DOHH2 (cell line): Measurements from ENCODE around the gene PCSK5.
"Not testable (repeated sequence)": the region's sequence is repeated elsewhere in the genome, so short reads cannot be mapped to it uniquely, and the experiment has no call there.

Experiments
- H3F3A ChIP-seq: fragments of 200-600 bp; sonication (generic), shearing (Covaris generic); 2 replicates; pipeline ENCODE4 v1.6.0; 2016; ENCODE audit warnings: antibody characterized with exemption, mild to moderate bottlenecking; ENCODE audit not compliant: control insufficient read depth, insufficient read depth
- H3K27ac ChIP-seq: fragments of 200-600 bp; sonication (generic); 2 replicates; pipeline ENCODE4 v1.5.1; 2014; ENCODE audit warnings: low read depth, mild to moderate bottlenecking, low read length, moderate library complexity
- H3K27me3 ChIP-seq: fragments of 200-600 bp; sonication (generic); 2 replicates; pipeline ENCODE4 v1.6.1; 2014; ENCODE audit warnings: mild to moderate bottlenecking, low read length, mixed read lengths; ENCODE audit not compliant: control insufficient read depth
- H3K36me3 ChIP-seq: fragments of 200-600 bp; sonication (generic); 2 replicates; pipeline ENCODE4 v1.6.1; 2014; ENCODE audit warnings: mild to moderate bottlenecking, low read length, moderate library complexity, mixed read lengths; ENCODE audit not compliant: control insufficient read depth
- H3K4me1 ChIP-seq: fragments of 200-600 bp; sonication (generic); 2 replicates; pipeline ENCODE4 v1.6.1; 2014; ENCODE audit warnings: mild to moderate bottlenecking, low read length, mixed read lengths; ENCODE audit not compliant: control insufficient read depth
- H3K4me2 ChIP-seq: fragments of 200-600 bp; sonication (generic); 2 replicates; pipeline ENCODE4 v1.6.0; 2014; ENCODE audit warnings: mild to moderate bottlenecking, low read length, moderate library complexity
- H3K4me3 ChIP-seq: fragments of 200-600 bp; sonication (generic); 2 replicates; pipeline ENCODE4 v1.5.1; 2014; ENCODE audit warnings: mild to moderate bottlenecking, low read length, mixed read lengths
- H3K79me2 ChIP-seq: fragments of 200-600 bp; sonication (generic); 2 replicates; pipeline ENCODE4 v1.6.1; 2014; ENCODE audit warnings: mild to moderate bottlenecking, low read length, mixed read lengths; ENCODE audit not compliant: control insufficient read depth
- H3K9me2 ChIP-seq: fragments of 200-600 bp; sonication (generic); replicated peaks from 2 replicates; pipeline ENCODE4 v1.6.1; 2014; ENCODE audit warnings: mild to moderate bottlenecking, low read length, mixed read lengths; ENCODE audit not compliant: control insufficient read depth
- H3K9me3 ChIP-seq: fragments of 200-600 bp; sonication (generic); 2 replicates; pipeline ENCODE4 v1.6.1; 2014; ENCODE audit warnings: antibody characterized with exemption, low read length, mixed read lengths; ENCODE audit not compliant: control insufficient read depth, insufficient read depth
- H4K20me1 ChIP-seq: fragments of 200-600 bp; sonication (generic); 2 replicates; pipeline ENCODE4 v1.6.0; 2014; ENCODE audit warnings: low read depth, mild to moderate bottlenecking, antibody characterized with exemption, low read length, moderate library complexity; ENCODE audit not compliant: control insufficient read depth, insufficient read depth
- CTCF ChIP-seq: fragments of 200-600 bp; sonication (generic); IDR thresholded peaks from one replicate; pipeline ENCODE4 v1.5.1; 2014; ENCODE audit warnings: antibody characterized with exemption, mild to moderate bottlenecking, low read depth, low read length; ENCODE audit not compliant: poor library complexity, severe bottlenecking
- EZH2phosphoT487 ChIP-seq: fragments of 200-600 bp; sonication (generic); IDR thresholded peaks from 2 replicates; pipeline ENCODE4 v1.6.1; 2017; ENCODE audit warnings: borderline replicate concordance, mild to moderate bottlenecking, antibody characterized with exemption, low read length, moderate library complexity, mixed read lengths

Gene PCSK5

DNA sequence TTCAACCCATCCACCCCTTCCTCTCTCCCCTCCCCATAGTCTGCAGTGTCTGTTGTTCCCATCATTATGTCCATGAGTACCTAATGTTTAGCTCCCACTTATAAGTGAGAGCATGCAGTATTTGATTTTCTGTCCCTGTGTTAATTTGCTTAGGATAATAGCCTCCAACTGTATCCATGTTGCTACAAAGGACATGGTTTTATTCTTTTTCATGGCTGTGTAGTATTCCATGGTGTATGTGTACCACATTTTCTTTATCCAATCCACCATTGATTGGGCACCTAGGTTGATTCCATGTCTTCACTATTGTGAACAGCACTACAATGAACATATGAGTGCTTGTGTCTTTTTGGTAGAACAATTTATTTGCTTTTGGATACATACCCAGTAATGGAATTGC, 187.1 kb downstream of the PCSK5 start:
- Histone ChIP-seq H4K20me1 (no peaks in the 10 kb centered on the region), H3K4me2 (no peak overlapping the region), H3K4me1 (no peaks in the 10 kb centered on the region), H3K27ac (no peak overlapping the region), H3K27me3 (no peaks in the 10 kb centered on the region), H3K36me3 (no peaks in the 10 kb centered on the region), H3K79me2 (no peaks in the 10 kb centered on the region), H3K9me3 (no peaks in the 10 kb centered on the region), H3K9me2 (no peaks in the 10 kb centered on the region), H3K4me3 (no peak overlapping the region), H3F3A (no peaks in the 10 kb centered on the region)
- TF ChIP-seq EZH2phosphoT487: no peak
- no peak for TF ChIP-seq CTCF

DNA sequence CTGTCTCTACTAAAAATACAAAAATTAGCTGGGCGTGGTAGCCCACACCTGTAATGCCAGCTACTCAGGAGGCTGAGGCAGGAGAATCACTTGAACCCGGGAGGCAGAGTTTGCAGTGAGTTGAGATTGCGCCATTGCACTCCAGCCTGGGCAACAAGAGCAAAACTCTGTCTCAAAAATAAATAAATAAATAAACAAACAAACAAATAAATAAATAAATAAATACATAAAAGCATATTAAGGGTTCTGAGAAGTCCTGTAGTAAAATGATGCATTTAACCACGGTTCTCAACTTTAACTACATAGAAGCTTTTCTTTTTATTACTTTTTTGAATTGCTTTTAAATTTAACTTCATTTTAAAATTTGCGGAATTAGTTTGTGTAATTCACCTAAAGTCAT, 190.8 kb downstream of the PCSK5 start:
- not testable (repeated sequence) for H3K27me3 ChIP-seq, H3K79me2 ChIP-seq, H3K9me3 ChIP-seq, H3K36me3 ChIP-seq, H3K4me3 ChIP-seq, H3K4me1 ChIP-seq, H3K27ac ChIP-seq, H4K20me1 ChIP-seq, H3K4me2 ChIP-seq, H3K9me2 ChIP-seq, H3F3A ChIP-seq

GRCh38 chr9:76082057-76082456, 191.6 kb downstream of the PCSK5 start:
- Histone ChIP-seq H3K79me2 (no peaks in the 10 kb centered on the region), H3K9me2 (no peaks in the 10 kb centered on the region), H3K4me2 (no peak overlapping the region), H3K9me3 (no peaks in the 10 kb centered on the region), H3K27ac (no peak overlapping the region), H3K4me1 (no peaks in the 10 kb centered on the region), H3F3A (no peaks in the 10 kb centered on the region), H3K36me3 (no peaks in the 10 kb centered on the region), H3K27me3 (peaks cover 5% of the 10 kb centered on the region; the same call in 1 of the 2 replicates), H4K20me1 (no peaks in the 10 kb centered on the region), H3K4me3 (no peak overlapping the region)
- TF ChIP-seq EZH2phosphoT487 (no peak), CTCF (no peak)

DNA sequence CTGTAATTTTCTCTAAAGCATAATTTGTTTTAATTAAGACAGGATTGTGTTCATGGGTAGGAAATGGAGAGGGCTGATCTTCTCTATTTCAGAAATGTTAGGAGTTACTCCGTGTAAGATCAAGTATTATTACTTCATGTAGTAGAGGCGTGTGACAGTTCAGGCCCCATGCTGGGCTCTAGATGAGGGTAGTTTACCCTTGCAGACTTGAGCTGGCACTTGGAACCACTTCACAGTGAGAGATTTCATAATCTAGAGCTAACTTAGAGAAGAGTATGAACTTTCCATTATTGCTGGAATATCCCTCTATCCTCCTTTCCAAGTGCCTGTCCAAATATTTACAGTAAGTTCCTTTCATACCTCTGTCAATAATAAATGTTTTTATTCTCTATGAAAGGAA, 195.1 kb downstream of the PCSK5 start:
- no peak overlapping the region for H3K4me2 ChIP-seq
- H3K4me3 ChIP-seq: no peak overlapping the region
- peaks cover 16% of the 10 kb centered on the region for H3K27me3 ChIP-seq
- H4K20me1 ChIP-seq: no peaks in the 10 kb centered on the region
- H3K79me2 ChIP-seq: no peaks in the 10 kb centered on the region
- TF ChIP-seq CTCF (no peak), EZH2phosphoT487 (no peak)
- H3K4me1 ChIP-seq: no peaks in the 10 kb centered on the region
- H3K36me3 ChIP-seq: no peaks in the 10 kb centered on the region
- H3F3A ChIP-seq: no peaks in the 10 kb centered on the region
- H3K9me2 ChIP-seq: no peaks in the 10 kb centered on the region
- no peaks in the 10 kb centered on the region for H3K9me3 ChIP-seq
- H3K27ac ChIP-seq: no peak overlapping the region
